ENCODE results near the gene PRR5L.

Gene PRR5L

GRCh38 chr11:36295926-36296325 is at the start of gene PRR5L:
PRR5L (plus strand) TSS chr11:36296288; CDS start chr11:36401122, 104,834 bp downstream.
- no peak for DNase-seq (ENCODE audit: low read depth in 2 of 2)

- no peak for DNase-seq (ENCODE audit: low read depth in 2 of 2)
These were observed 48.6 kb upstream of the PRR5L start for GRCh38 chr11:36247493-36247892.

- DNase-seq (ENCODE audit: low read depth in 2 of 2) = no peak
These were observed 47.7 kb upstream of the PRR5L start for GRCh38 chr11:36248436-36248835.

- no peak for DNase-seq (ENCODE audit: low read depth in 2 of 2)
These were observed 46.8 kb upstream of the PRR5L start for GRCh38 chr11:36249246-36249645.

- DNase-seq (ENCODE audit: low read depth in 2 of 2) = no peak
These were observed 44.3 kb upstream of the PRR5L start for GRCh38 chr11:36251823-36252222.

- no peak for DNase-seq (ENCODE audit: low read depth in 2 of 2)
These were observed 42.9 kb upstream of the PRR5L start for GRCh38 chr11:36253238-36253637.

- DNase-seq (ENCODE audit: low read depth in 2 of 2) = no peak
These were observed 41.4 kb upstream of the PRR5L start for GRCh38 chr11:36254713-36255112.

GRCh38 chr11:36257351-36257750 is 38.7 kb upstream of the PRR5L start:
- no peak for DNase-seq (ENCODE audit: low read depth in 2 of 2)

GRCh38 chr11:36258730-36259360 is 37.2 kb upstream of the PRR5L start:
- DNase-seq (ENCODE audit: low read depth in 2 of 2) = peak in 1 of 2 donors; percentile 9

- no peak for DNase-seq (ENCODE audit: low read depth in 2 of 2)
These were observed 35.0 kb upstream of the PRR5L start for GRCh38 chr11:36261094-36261493.

- no peak for DNase-seq (ENCODE audit: low read depth in 2 of 2)
These were observed 31.8 kb upstream of the PRR5L start for GRCh38 chr11:36264011-36264972.

- no peak for DNase-seq (ENCODE audit: low read depth in 2 of 2)
These were observed 31.1 kb upstream of the PRR5L start for GRCh38 chr11:36264973-36265344.

- peak; percentile 31 to 39 for DNase-seq (ENCODE audit: low read depth in 2 of 2)
These were observed 30.1 kb upstream of the PRR5L start for GRCh38 chr11:36265793-36266628.

GRCh38 chr11:36266767-36267166 is 29.3 kb upstream of the PRR5L start:
- DNase-seq (ENCODE audit: low read depth in 2 of 2) = no peak

GRCh38 chr11:36268337-36268985 is 27.6 kb upstream of the PRR5L start:
- DNase-seq (ENCODE audit: low read depth in 2 of 2) = no peak

GRCh38 chr11:36270701-36271100 is 25.4 kb upstream of the PRR5L start:
- no peak for DNase-seq (ENCODE audit: low read depth in 2 of 2)

- DNase-seq (ENCODE audit: low read depth in 2 of 2) = no peak
These were observed 24.2 kb upstream of the PRR5L start for GRCh38 chr11:36271794-36272407.

GRCh38 chr11:36273110-36273509 is 23.0 kb upstream of the PRR5L start:
- no peak for DNase-seq (ENCODE audit: low read depth in 2 of 2)

- no peak for DNase-seq (ENCODE audit: low read depth in 2 of 2)
These were observed 21.7 kb upstream of the PRR5L start for GRCh38 chr11:36274414-36274813.

GRCh38 chr11:36278531-36279282 is 17.4 kb upstream of the PRR5L start:
- no peak for DNase-seq (ENCODE audit: low read depth in 2 of 2)
